Right renal cortex interstitium (tissue), 3 donors: ENCODE data around the gene COL9A2. TPM values are rescaled to one million over a fixed set of nuclear protein-coding genes. Genes with fewer than 3 reads are reported as not detected.

Experiments
- DNase-seq, 3 donors: peaks; one replicate each; pipeline ENCODE4 v3.0.0-alpha.2; 2013; ENCODE audit warnings: low read depth in 3 of 3, low spot score in 2 of 3
- polyA plus RNA-seq, 3 donors: library from polyadenylated mRNA; unstranded; fragments of 120-200 nt; gene quantifications; one replicate each; pipeline ENCODE4 v1.2.1, GENCODE V29; 2013; ENCODE audit not compliant: insufficient read length in 3 of 3

Gene COL9A2
- polyA plus RNA-seq, 3 donors, result 17.2 to 20.0 (median 19.0) TPM

GRCh38 chr1:40318970-40319621, 2.0 kb upstream of the COL9A2 start:
- DNase-seq, result no peak

- no peak for DNase-seq
These were observed 1.4 kb upstream of the COL9A2 start for GRCh38 chr1:40318476-40318875.

DNA sequence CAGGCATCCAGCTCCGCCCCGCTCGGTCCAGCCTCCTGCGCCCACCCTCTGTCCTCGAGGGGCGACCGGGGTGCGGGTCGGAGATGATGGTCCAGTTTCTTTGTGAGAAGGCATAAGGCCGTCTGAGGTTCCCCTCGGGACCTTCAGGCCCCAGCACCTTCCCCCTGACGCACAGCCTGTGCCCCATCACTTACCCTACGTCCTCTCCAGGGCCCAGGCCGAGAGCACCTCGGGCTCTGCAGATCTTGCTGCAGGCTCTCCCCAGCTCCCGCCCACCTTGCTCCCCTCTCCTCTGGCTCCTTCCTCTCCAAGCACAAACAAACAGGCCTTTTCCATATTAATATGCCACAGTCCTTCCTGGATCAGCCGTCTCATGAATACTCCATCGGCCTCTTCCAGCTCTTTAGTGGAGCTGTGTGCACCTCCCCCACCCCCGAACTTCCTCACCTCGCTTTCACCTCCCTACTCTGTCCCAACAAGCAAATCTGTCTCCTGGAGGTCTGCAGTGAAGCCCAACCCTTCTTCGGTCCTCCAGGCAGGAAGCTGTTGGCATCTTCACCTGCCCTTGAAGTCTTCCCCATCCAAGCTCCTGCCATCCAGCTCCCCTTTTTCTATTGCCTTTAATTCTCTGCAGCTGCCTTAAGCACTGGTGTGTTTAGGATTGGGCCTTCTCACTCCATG, 448 bp upstream of the COL9A2 start:
- no peak for DNase-seq

GRCh38 chr1:40315795-40316594, 1.1 kb downstream of the COL9A2 start:
- DNase-seq, result peak in 2 of 3 donors; percentile 31 to 53

DNA sequence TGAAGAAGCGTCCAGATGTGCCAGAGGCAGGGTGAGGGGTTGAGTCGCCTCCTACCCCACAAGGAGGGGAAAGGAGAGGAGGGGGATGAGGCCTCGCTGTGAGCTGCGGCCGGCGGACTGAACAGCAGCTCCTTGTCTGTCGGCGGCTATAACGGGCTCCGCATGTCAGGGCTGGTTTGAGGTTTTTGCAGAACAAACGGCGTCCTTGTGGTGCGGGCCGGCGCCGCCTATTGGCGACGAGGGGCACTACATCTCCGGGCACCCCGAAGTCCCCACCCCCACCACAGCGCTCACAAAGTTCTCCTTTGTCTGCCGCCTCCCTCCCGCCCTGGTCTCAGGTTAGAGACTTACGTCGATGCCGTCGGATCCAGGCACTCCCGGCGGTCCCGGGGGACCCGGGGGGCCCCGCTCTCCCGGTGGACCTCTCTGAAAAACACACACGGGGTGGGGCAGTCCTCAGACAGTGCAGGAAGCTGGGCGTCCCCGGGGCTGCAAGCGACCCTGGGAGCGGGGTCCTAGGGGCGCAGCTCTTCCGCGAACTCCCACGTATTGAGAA, 1.8 kb downstream of the COL9A2 start:
- DNase-seq, result peak; percentile 57 to 76 (median 73)

DNA sequence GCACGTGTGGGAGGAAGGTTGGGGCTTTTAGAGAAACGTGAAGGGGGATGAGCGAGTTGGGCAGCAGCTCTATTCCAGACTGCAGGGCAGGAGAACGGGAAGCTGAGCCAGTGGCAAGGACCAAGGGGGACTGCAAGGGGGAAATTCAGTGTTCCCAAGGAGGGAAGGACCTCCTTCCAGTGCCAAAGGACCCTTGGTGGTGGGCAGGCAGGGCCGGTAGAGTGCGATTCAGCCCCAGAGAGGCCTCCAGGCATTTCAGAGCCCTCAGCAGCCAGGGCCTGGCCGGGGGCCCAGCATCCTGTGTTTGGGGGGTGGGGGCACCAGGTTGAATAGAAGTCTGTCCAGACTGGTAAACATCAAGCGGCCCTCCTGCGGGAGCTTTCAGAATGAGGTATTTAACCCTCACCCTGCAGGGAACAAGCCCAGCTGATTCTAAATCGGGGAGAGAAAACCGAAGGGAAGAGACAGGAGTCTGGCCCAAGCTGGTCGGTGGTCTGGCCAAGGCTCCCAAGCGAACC, 2.3 kb downstream of the COL9A2 start:
- DNase-seq, result no peak

- DNase-seq, result no peak
These were observed 2.9 kb downstream of the COL9A2 start for GRCh38 chr1:40313958-40314720.

GRCh38 chr1:40313329-40313957, 3.6 kb downstream of the COL9A2 start:
- DNase-seq, result no peak

- DNase-seq, result no peak
These were observed 4.6 kb downstream of the COL9A2 start for GRCh38 chr1:40312238-40313205.

GRCh38 chr1:40311692-40312091, 5.4 kb downstream of the COL9A2 start:
- DNase-seq, result no peak

DNA sequence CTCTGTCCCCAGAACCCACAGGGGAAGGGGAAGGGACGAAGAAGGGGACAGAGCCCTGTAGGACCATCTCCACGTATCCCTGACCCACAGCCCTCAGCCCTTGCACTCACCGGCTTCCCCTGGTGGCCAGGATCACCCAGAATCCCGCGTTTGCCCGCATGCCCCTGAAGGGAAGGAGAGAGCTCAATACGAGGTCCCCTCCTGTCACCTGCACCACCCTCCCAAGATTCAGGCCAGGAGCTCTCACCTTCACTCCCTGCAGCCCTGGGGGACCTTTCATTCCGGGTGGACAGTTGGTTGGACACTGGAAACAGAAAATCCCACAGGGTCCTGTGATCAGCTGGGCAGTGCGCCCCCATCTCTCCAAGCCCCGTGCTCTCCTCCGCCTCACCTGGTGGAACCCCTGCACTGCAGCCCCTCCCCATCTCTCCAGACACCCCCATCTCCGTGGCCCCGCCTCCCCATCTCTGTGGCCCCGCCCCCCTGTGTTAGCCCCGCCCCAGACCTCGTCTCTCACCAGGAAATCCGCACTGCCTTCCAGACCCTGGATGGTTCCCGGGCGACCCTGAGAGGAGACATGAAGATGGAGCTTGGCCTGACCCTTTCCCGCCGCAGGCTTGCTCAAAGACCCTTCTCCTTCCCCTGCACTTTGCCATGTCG, 6.0 kb downstream of the COL9A2 start:
- no peak for DNase-seq

DNA sequence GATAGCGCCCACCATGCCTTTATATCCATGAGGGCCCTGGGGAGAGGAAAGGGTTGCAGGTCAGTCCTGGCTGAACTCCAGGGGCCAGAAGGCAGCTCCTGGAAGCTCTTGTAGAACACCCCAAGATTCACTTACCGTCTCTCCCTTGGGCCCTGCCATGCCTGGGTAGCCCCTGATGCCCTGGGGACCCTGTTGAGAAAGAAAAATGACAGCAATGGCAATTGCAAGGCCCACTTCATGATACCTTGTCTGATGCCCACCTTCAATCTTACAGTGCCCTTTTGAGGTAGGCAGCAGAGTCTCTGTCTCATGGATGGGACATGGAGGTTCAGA, 7.0 kb downstream of the COL9A2 start:
- DNase-seq, result no peak

DNA sequence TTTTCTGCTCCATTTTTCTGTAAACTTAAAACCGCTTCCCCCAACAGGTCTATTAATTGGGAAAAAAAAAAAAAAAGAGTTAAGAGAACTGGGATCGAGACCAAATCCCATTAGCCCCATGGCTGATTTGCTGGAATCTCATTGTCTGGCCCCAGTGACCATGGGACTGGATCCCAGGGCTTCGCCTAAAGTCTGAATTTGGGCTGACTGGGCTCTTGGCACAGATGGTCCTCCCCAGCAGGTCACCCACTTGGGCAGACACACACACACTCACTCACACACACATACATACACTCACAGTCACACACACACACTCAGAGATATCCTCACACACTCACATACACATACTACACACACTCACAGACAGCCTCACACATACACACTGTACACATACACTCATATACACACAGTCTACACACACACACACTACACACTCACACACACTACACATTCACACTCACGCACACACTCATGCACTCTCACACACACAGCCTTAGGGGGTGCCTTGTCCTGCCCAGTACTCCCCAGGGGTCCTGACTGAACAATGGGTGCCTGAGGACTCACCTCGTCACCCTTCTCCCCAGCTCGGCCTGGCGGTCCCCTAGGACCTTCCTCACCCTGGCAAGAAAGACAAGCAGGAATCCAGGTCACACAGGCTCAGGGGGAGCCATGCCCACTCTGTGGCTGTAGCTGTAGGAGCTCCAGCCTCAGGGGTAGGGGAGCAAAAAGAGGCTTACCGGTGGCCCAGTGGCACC, 7.5 kb downstream of the COL9A2 start:
- DNase-seq, result no peak

DNA sequence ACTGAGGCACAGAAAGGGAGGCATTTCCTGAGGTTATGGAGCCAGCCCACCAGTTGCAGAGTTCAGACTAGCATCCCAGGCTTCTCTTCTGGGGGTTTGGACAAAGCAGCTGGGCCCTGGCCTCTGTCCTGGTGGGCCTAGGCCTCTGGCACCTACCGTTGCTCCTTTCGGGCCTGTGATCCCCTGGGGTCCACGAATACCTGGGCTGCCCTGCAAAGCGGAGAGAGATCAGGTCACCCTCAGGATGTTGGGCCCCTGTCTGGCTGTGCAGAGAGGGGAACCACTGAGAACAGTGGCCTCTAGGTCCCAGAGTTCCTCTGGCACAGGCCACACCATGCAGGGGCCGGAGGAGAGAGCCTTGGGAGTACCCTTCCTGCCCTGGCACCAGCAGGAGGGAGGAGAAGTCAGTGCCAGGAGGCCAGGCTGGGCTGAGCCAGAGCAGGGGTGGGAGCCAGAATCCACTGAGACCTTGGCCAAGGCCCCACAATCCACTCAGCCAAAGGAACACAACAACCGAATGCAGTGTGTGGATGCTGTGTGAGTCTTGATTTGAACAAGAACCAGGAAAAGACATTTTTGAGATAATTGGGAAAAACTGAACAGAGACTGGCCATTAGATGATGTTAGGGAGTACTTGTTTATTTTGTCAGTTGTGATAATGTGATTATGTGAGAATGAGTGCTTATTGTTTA, 8.9 kb downstream of the COL9A2 start:
- DNase-seq, result no peak

GRCh38 chr1:40307186-40307585, 9.9 kb downstream of the COL9A2 start:
- no peak for DNase-seq

- no peak for DNase-seq
These were observed 10.8 kb downstream of the COL9A2 start for GRCh38 chr1:40306296-40306695.

GRCh38 chr1:40305871-40306270, 11.2 kb downstream of the COL9A2 start:
- no peak for DNase-seq
